HCT116 (cell line): ENCODE data around the gene CD40. TPM values are rescaled to one million over a fixed set of nuclear protein-coding genes. Genes with fewer than 3 reads are reported as not detected.

Experiments used
- ATAC-seq: fragments of 200-7000 bp; cut with Tn5 transposase; 2 replicates; pipeline ENCODE4 v1.9.1; 2020; ENCODE audit warnings: mild to moderate bottlenecking, moderate library complexity
- BruUV-seq: library from RNA; stranded (reverse); fragments of 400-500 nt; replicated peaks from 2 replicates; lab custom pipeline; 2021; lab: Mats Ljungman, UMichigan
- CTCF ChIA-PET: fragments of 300-600 bp; sonication (Branson Sonifier 250); formaldehyde crosslinking; loops from one replicate; lab custom pipeline; 2021; ENCODE audit warnings: antibody characterized with exemption; lab: Charles Lee
- POLR2A ChIA-PET: fragments of 300-600, 350-600 bp; sonication (Branson Sonifier 250); formaldehyde crosslinking; loops from one replicate; lab custom pipeline; 2021; ENCODE audit warnings: antibody characterized with exemption; lab: Charles Lee
- RAD21 ChIA-PET, 2 experiments: fragments of 300-600 bp; sonication (Branson Sonifier 250); formaldehyde crosslinking; loops; one replicate each; lab custom pipeline; 2023; ENCODE audit warnings: low total read pairs in 2 of 2; ENCODE audit not compliant: uncharacterized antibody in 2 of 2, unreplicated experiment in 2 of 2, low non-redundant PET in 1 of 2; lab: Charles Lee
- DNase-seq: peaks from one replicate; pipeline ENCODE4 v3.0.0-alpha.2; 2010; ENCODE audit warnings: low read depth, low spot score
- H2AFZ ChIP-seq: fragments of 200-600 bp; shearing (Covaris generic), sonication (generic); 2 replicates; pipeline ENCODE4 v1.6.1; 2017; ENCODE audit warnings: low read depth, mixed run types, mixed read lengths, antibody characterized with exemption, low read length; ENCODE audit not compliant: poor library complexity, severe bottlenecking
- H3K27ac ChIP-seq: 2 replicates; pipeline ENCODE4 v1.5.1; 2012; ENCODE audit warnings: low read depth, low read length
- H3K27me3 ChIP-seq: fragments of 200-600 bp; sonication (generic); 2 replicates; pipeline ENCODE4 v1.6.1; 2016; ENCODE audit warnings: mixed run types, low read length, mixed read lengths; ENCODE audit not compliant: insufficient read depth
- H3K36me3 ChIP-seq, 2 experiments: fragments of 200-500 bp in 1 of 2; fragments of 200-600 bp in 1 of 2; sonication (Bioruptor generic) in 1 of 2; sonication (generic) in 1 of 2; 2 replicates each; pipeline versions ENCODE4 v1.5.1 to v1.6.1; 2014 to 2016; ENCODE audit warnings: low read length in 2 of 2, inconsistent platforms in 1 of 2, mixed read lengths in 1 of 2, mixed run types in 1 of 2; ENCODE audit not compliant: insufficient read depth in 2 of 2, control insufficient read depth in 1 of 2
- H3K4me1 ChIP-seq, 2 experiments: fragments of 200-600 bp in 1 of 2; sonication (generic) in 1 of 2; 2 replicates each; pipeline versions ENCODE4 v1.5.1 to v1.6.1; 2012 to 2017; ENCODE audit warnings: low read length in 2 of 2, inconsistent platforms in 1 of 2, mild to moderate bottlenecking in 1 of 2, mixed read lengths in 1 of 2, mixed run types in 1 of 2, moderate library complexity in 1 of 2; ENCODE audit not compliant: insufficient read depth in 2 of 2, control insufficient read depth in 1 of 2
- H3K4me2 ChIP-seq: fragments of 200-600 bp; sonication (generic); 2 replicates; pipeline ENCODE4 v1.6.1; 2017; ENCODE audit warnings: mixed run types, low read length, mixed read lengths
- H3K4me3 ChIP-seq, 2 experiments: fragments of 200-600 bp in 1 of 2; sonication (generic) in 1 of 2; replicated peaks in 1 of 2; 2 replicates each; pipeline ENCODE4 v1.5.1; 2011 to 2016; ENCODE audit warnings: low read length in 2 of 2, control low read depth in 1 of 2, low read depth in 1 of 2, mild to moderate bottlenecking in 1 of 2, mixed read lengths in 1 of 2, mixed run types in 1 of 2
- H3K79me2 ChIP-seq: fragments of 200-600 bp; sonication (generic); 2 replicates; pipeline ENCODE4 v1.6.1; 2017; ENCODE audit warnings: mild to moderate bottlenecking, mixed run types, low read length, moderate library complexity, mixed read lengths; ENCODE audit not compliant: insufficient read depth
- H3K9ac ChIP-seq: fragments of 200-600 bp; sonication (generic); 2 replicates; pipeline ENCODE4 v1.6.1; 2016; ENCODE audit warnings: low read length, mixed read lengths
- H3K9me2 ChIP-seq: fragments of 200-600 bp; sonication (generic), shearing (Covaris generic); 2 replicates; pipeline ENCODE4 v1.6.1; 2017; ENCODE audit warnings: mixed run types, mild to moderate bottlenecking, moderate library complexity; ENCODE audit not compliant: insufficient read depth
- H3K9me3 ChIP-seq, 2 experiments: fragments of 200-500 bp in 1 of 2; fragments of 200-600 bp in 1 of 2; sonication (Bioruptor generic) in 1 of 2; sonication (generic) in 1 of 2; 2 replicates each; pipeline ENCODE4 v1.6.1; 2014 to 2017; ENCODE audit warnings: low read length in 2 of 2, mixed read lengths in 2 of 2, inconsistent platforms in 1 of 2, low read depth in 1 of 2, mild to moderate bottlenecking in 1 of 2, mixed run types in 1 of 2, moderate library complexity in 1 of 2; ENCODE audit not compliant: control insufficient read depth in 1 of 2, insufficient read depth in 1 of 2
- H4K20me1 ChIP-seq: fragments of 200-600 bp; sonication (generic), shearing (Covaris generic); 2 replicates; pipeline ENCODE4 v1.6.1; 2017; ENCODE audit warnings: mixed run types, mild to moderate bottlenecking, moderate library complexity; ENCODE audit not compliant: insufficient read depth
- ATF3 ChIP-seq: IDR thresholded peaks from 2 replicates; pipeline ENCODE4 v1.6.1; 2012
- CBX3 ChIP-seq: IDR thresholded peaks from 2 replicates; pipeline ENCODE4 v1.6.1; 2012; ENCODE audit warnings: low read depth
- CEBPB ChIP-seq: IDR thresholded peaks from 2 replicates; pipeline ENCODE4 v1.6.1; 2012; ENCODE audit warnings: low read depth
- EGR1 ChIP-seq: IDR thresholded peaks from 2 replicates; pipeline ENCODE4 v1.6.1; 2012; ENCODE audit warnings: low read depth
- ELF1 ChIP-seq: IDR thresholded peaks from 2 replicates; pipeline ENCODE4 v1.6.1; 2012; ENCODE audit warnings: low read depth, borderline replicate concordance
- EZH2 ChIP-seq: fragments of 200-600 bp; sonication (generic); IDR thresholded peaks from 2 replicates; pipeline ENCODE4 v1.6.1; 2017; ENCODE audit warnings: antibody characterized with exemption, mixed run types
- EZH2phosphoT487 ChIP-seq: fragments of 200-600 bp; IDR thresholded peaks from 2 replicates; pipeline ENCODE4 v1.6.1; 2018; ENCODE audit warnings: antibody characterized with exemption, borderline replicate concordance
- FOSL1 ChIP-seq: IDR thresholded peaks from 2 replicates; pipeline ENCODE4 v1.6.1; 2012; ENCODE audit warnings: low read depth
- JUND ChIP-seq: IDR thresholded peaks from 2 replicates; pipeline ENCODE4 v1.6.1; 2012
- MAX ChIP-seq: IDR thresholded peaks from 2 replicates; pipeline ENCODE4 v1.6.1; 2012
- POLR2A ChIP-seq: IDR thresholded peaks from 2 replicates; pipeline ENCODE4 v1.7.0; 2011; ENCODE audit warnings: borderline replicate concordance; ENCODE audit not compliant: insufficient read depth, insufficient read length; ENCODE audit errors: extremely low read depth
- POLR2AphosphoS5 ChIP-seq: IDR thresholded peaks from 2 replicates; pipeline ENCODE4 v1.6.1; 2011; ENCODE audit warnings: mild to moderate bottlenecking, low read depth, low read length, moderate library complexity
- RAD21 ChIP-seq: IDR thresholded peaks from 2 replicates; pipeline ENCODE4 v1.6.1; 2012; ENCODE audit warnings: low read depth, mild to moderate bottlenecking
- REST ChIP-seq: IDR thresholded peaks from 2 replicates; pipeline ENCODE4 v1.6.1; 2012; ENCODE audit warnings: low read depth
- SIN3A ChIP-seq: IDR thresholded peaks from 2 replicates; pipeline ENCODE4 v1.6.1; 2012; ENCODE audit warnings: low read depth
- SP1 ChIP-seq: IDR thresholded peaks from 2 replicates; pipeline ENCODE4 v1.6.1; 2012; ENCODE audit warnings: low read depth
- TCF7L2 ChIP-seq: IDR thresholded peaks from 2 replicates; pipeline ENCODE4 v1.7.0; 2011; ENCODE audit warnings: borderline replicate concordance, inconsistent platforms; ENCODE audit not compliant: insufficient read depth, insufficient read length; ENCODE audit errors: extremely low read depth
- YY1 ChIP-seq: IDR thresholded peaks from 2 replicates; pipeline ENCODE4 v1.6.1; 2011; ENCODE audit warnings: low read length, low read depth, moderate library complexity, mild to moderate bottlenecking; ENCODE audit not compliant: insufficient replicate concordance; ENCODE audit errors: extremely low read depth
- ZFX ChIP-seq: fragments of 450-650 bp; IDR thresholded peaks from 2 replicates; pipeline ENCODE4 v1.6.1; 2017
- ZNF274 ChIP-seq: fragments of 200-500 bp; sonication (Bioruptor generic); IDR thresholded peaks from 2 replicates; pipeline ENCODE4 v1.6.1; 2014; ENCODE audit warnings: mild to moderate bottlenecking, low read depth, low read length, inconsistent platforms
- intact Hi-C: fragments of 100-400 bp; cut with micrococcal nuclease; formaldehyde crosslinking; loops from 2 replicates; pipeline ENCODE4 v1.10.0; 2022
- total RNA-seq: library from RNA; stranded (reverse); gene quantifications from one replicate; pipeline ENCODE4 v1.2.1, GENCODE V29; 2021; ENCODE audit not compliant: unreplicated experiment
- TF ChIP-seq, protein P1 (sequence below): IDR thresholded peaks from 2 replicates; pipeline ENCODE4 v1.6.1; 2011; ENCODE audit warnings: mild to moderate bottlenecking, low read length, moderate library complexity; ENCODE audit not compliant: insufficient replicate concordance; ENCODE audit errors: extremely low read depth

CD40 gene
- total RNA-seq, 1 experiment from 2014 or later: 21.3 TPM

- CTCF ChIA-PET: interaction anchor here (2.4 kb wide), 1 partner anchor 75 kb away, joined by 12 read pairs; no protein-coding TSS in a partner anchor
- intact Hi-C loops: no loop called here
- H3K9me3 ChIP-seq: no peaks in the 10 kb centered on the region
- peak; percentile 88 for DNase-seq
- peak; percentile 89 for ATAC-seq
- no peaks in the 10 kb centered on the region for H3K27me3 ChIP-seq
- peaks cover 19% of the 10 kb centered on the region; the same call in 1 of the 2 replicates for H4K20me1 ChIP-seq
- H3K9me2 ChIP-seq: no peaks in the 10 kb centered on the region
- peak within 1 kb of the TSS; percentile 95 for H3K27ac ChIP-seq
- peak within 1 kb of the TSS; percentile 84 for H2AFZ ChIP-seq
- H3K9ac ChIP-seq: peak within 1 kb of the TSS; percentile 92
- peaks cover 48% of the 10 kb centered on the region for H3K79me2 ChIP-seq
- RAD21 ChIA-PET: no interaction called here
- H3K4me2 ChIP-seq: peak within 1 kb of the TSS; percentile 79
- H3K4me1 ChIP-seq: peaks cover 24 to 47% of the 10 kb centered on the region in 2 experiments
- POLR2A ChIA-PET: no interaction called here
- H3K4me3 ChIP-seq: peak within 1 kb of the TSS; percentile 84 to 93
- BruUV-seq: no TSS peak
- H3K36me3 ChIP-seq: no peaks in the 10 kb centered on the region
- 0 out of 2 replicates have a peak, but pooled peaks have one; percentile 22 for TF ChIP-seq SP1
- TF ChIP-seq EZH2: no peak
- TF ChIP-seq RAD21: peak; percentile 32; the same call in 1 of the 2 replicates
- peak; percentile 91 for TF ChIP-seq POLR2AphosphoS5
- TF ChIP-seq CBX3: peak; percentile 68; the same call in 1 of the 2 replicates
- TF ChIP-seq JUND: no peak
- no peak; the same call in 1 of the 2 replicates for TF ChIP-seq ELF1
- TF ChIP-seq YY1: peak; percentile 95
- TF ChIP-seq REST: no peak
- TF ChIP-seq ZNF274: no peak
- peak; percentile 42; the same call in 1 of the 2 replicates for TF ChIP-seq SIN3A
- TF ChIP-seq EGR1: 0 out of 2 replicates have a peak, but pooled peaks have one; percentile 31
- TF ChIP-seq POLR2A: peak; percentile 89
- TF ChIP-seq CEBPB: no peak
- no peak for TF ChIP-seq EZH2phosphoT487
- TF ChIP-seq ZFX: peak; percentile 99
- peak; percentile 96 for TF ChIP-seq MAX
- TF ChIP-seq FOSL1: no peak
- no peak for TF ChIP-seq ATF3
- TF ChIP-seq, protein P1, sequence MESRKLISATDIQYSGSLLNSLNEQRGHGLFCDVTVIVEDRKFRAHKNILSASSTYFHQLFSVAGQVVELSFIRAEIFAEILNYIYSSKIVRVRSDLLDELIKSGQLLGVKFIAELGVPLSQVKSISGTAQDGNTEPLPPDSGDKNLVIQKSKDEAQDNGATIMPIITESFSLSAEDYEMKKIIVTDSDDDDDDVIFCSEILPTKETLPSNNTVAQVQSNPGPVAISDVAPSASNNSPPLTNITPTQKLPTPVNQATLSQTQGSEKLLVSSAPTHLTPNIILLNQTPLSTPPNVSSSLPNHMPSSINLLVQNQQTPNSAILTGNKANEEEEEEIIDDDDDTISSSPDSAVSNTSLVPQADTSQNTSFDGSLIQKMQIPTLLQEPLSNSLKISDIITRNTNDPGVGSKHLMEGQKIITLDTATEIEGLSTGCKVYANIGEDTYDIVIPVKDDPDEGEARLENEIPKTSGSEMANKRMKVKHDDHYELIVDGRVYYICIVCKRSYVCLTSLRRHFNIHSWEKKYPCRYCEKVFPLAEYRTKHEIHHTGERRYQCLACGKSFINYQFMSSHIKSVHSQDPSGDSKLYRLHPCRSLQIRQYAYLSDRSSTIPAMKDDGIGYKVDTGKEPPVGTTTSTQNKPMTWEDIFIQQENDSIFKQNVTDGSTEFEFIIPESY: peak; percentile 63
- peak; percentile 48 for TF ChIP-seq TCF7L2
Measured at GRCh38 chr20:46089417-46090388, 28.4 kb upstream of the CD40 start, which contains the start of gene NCOA5. NCOA5 (minus strand) TSS chr20:46089962; CDS start chr20:46079424, 10,538 bp downstream.
